Activated CD8-positive, alpha-beta memory T cell treated with anti-CD3 and anti-CD28 coated beads for 24 hours (primary cell): Measurements from ENCODE around the gene CCDC88B.
"Not testable (repeated sequence)": the region's sequence is repeated elsewhere in the genome, so short reads cannot be mapped to it uniquely, and the experiment has no call there.

Experiments
- DNase-seq: peaks from one replicate; pipeline ENCODE4 v3.0.0-alpha.2; 2020

Gene CCDC88B

GRCh38 chr11:64304316-64305072 lies 35.5 kb upstream of the CCDC88B start:
- DNase-seq, result peak; percentile 98

GRCh38 chr11:64305075-64305690 lies 34.8 kb upstream of the CCDC88B start, which contains the start of gene ESRRA:
Gene ESRRA (plus strand): TSS chr11:64305524. CDS start chr11:64307180, 1,656 bp downstream.
- DNase-seq, result peak; percentile 99

- peak; percentile 89 for DNase-seq
Measured at GRCh38 chr11:64305691-64306562, 34.1 kb upstream of the CCDC88B start.

GRCh38 chr11:64306563-64306875 lies 33.5 kb upstream of the CCDC88B start:
- no peak for DNase-seq

- DNase-seq, result no peak
Measured at GRCh38 chr11:64306876-64307622, 33.0 kb upstream of the CCDC88B start.

GRCh38 chr11:64307795-64308194 lies 32.2 kb upstream of the CCDC88B start:
- DNase-seq, result not testable (repeated sequence)

GRCh38 chr11:64312947-64313346 lies 27.1 kb upstream of the CCDC88B start:
- DNase-seq, result no peak

- no peak for DNase-seq
Measured at GRCh38 chr11:64313491-64314145, 26.4 kb upstream of the CCDC88B start.

- DNase-seq, result no peak
Measured at GRCh38 chr11:64314146-64314804, 25.7 kb upstream of the CCDC88B start.

GRCh38 chr11:64314805-64315561 lies 25.0 kb upstream of the CCDC88B start:
- DNase-seq, result no peak

- DNase-seq, result not testable (repeated sequence)
Measured at GRCh38 chr11:64315667-64316526, 24.1 kb upstream of the CCDC88B start.

- no peak for DNase-seq
Measured at GRCh38 chr11:64316672-64317324, 23.2 kb upstream of the CCDC88B start.

- peak; percentile 94 for DNase-seq
Measured at GRCh38 chr11:64317325-64317960, 22.6 kb upstream of the CCDC88B start, which contains the start of gene TRMT112. Gene TRMT112 (minus strand): TSS chr11:64317559. CDS start chr11:64317526, 33 bp downstream.

- DNase-seq, result peak; percentile 95
Measured at GRCh38 chr11:64317961-64318765, 21.8 kb upstream of the CCDC88B start, which contains the start of gene PRDX5. Gene PRDX5 (plus strand): TSS chr11:64318121. CDS start chr11:64318216, 95 bp downstream.

- no peak for DNase-seq
Measured at GRCh38 chr11:64318766-64319761, 20.9 kb upstream of the CCDC88B start.

- no peak for DNase-seq
Measured at GRCh38 chr11:64320556-64320955, 19.4 kb upstream of the CCDC88B start.
